HUES6 (cell line): ENCODE results near the gene TLL1.

Experiments used
- H3K27ac ChIP-seq: 2 replicates; pipeline ENCODE4 v1.7.0; 2013; ENCODE audit warnings: low read depth, mild to moderate bottlenecking, low read length, inconsistent platforms
- H3K27me3 ChIP-seq: 2 replicates; pipeline ENCODE4 v1.6.1; 2013; ENCODE audit warnings: low read length; ENCODE audit not compliant: control insufficient read depth, insufficient read depth
- H3K36me3 ChIP-seq: 2 replicates; pipeline ENCODE4 v1.6.1; 2013; ENCODE audit warnings: low read length; ENCODE audit not compliant: control insufficient read depth, insufficient read depth
- H3K4me1 ChIP-seq: 2 replicates; pipeline ENCODE4 v1.6.1; 2013; ENCODE audit warnings: low read length; ENCODE audit not compliant: control insufficient read depth, insufficient read depth
- H3K4me3 ChIP-seq: 2 replicates; pipeline ENCODE4 v1.5.1; 2013; ENCODE audit warnings: low read depth, low read length
- H3K9ac ChIP-seq: one replicate; pipeline ENCODE4 v1.6.1; 2013; ENCODE audit warnings: mild to moderate bottlenecking, low read length
- H3K9me3 ChIP-seq: 2 replicates; pipeline ENCODE4 v1.6.1; 2013; ENCODE audit warnings: low read depth, low read length; ENCODE audit not compliant: control insufficient read depth, insufficient read depth

Gene TLL1

DNA sequence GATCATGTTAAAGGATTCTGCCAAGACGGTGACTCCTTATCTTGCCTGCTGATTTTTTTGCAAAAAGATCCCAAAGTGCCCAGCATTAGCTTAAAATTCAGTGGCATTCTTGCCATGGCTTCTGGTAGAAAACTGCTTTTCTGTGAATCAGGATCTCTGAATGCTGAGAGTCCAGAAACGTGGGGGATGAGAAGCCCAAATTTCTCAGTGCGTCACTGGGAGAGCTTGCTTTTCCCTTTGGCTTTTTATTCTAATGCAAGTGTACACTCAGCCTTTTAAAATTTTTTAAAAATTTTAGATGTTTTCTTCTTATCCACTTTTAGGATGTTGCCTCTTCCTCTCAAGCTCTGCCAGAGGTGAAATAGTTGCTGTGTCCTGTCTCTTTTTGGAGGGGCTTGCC is 98.4 kb downstream of the TLL1 start:
- 0 out of 2 replicates have a peak, but pooled peaks cover 6% of the 10 kb centered on the region for H3K9me3 ChIP-seq
- no peaks in the 10 kb centered on the region for H3K36me3 ChIP-seq
- H3K9ac ChIP-seq: no peak overlapping the region
- H3K4me1 ChIP-seq: no peaks in the 10 kb centered on the region
- H3K4me3 ChIP-seq: no peak overlapping the region
- H3K27ac ChIP-seq: no peak overlapping the region
- H3K27me3 ChIP-seq: no peaks in the 10 kb centered on the region

DNA sequence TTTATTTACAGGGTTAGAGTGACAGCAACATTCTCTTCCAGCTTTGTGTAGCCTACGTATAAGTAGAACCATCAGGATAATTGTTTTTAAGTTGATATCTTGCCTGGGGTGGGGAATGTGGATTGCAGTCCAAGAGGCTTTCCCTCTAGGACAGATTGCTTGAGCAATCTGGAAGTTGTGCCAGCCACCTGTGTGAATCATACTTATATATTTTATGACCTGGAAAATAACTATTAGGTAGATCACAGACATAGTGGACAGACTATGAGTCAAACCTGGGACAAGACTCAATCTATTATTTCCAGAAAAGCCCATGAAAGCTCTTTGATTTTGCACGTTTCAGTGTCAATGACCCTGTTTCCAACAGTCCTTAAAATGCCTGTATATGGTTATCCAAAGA is 98.9 kb downstream of the TLL1 start:
- H3K27me3 ChIP-seq: no peaks in the 10 kb centered on the region
- no peak overlapping the region for H3K4me3 ChIP-seq
- no peak overlapping the region for H3K9ac ChIP-seq
- no peak overlapping the region for H3K27ac ChIP-seq
- no peaks in the 10 kb centered on the region for H3K4me1 ChIP-seq
- no peaks in the 10 kb centered on the region for H3K36me3 ChIP-seq
- 0 out of 2 replicates have a peak, but pooled peaks cover under 1% of the 10 kb centered on the region for H3K9me3 ChIP-seq

DNA sequence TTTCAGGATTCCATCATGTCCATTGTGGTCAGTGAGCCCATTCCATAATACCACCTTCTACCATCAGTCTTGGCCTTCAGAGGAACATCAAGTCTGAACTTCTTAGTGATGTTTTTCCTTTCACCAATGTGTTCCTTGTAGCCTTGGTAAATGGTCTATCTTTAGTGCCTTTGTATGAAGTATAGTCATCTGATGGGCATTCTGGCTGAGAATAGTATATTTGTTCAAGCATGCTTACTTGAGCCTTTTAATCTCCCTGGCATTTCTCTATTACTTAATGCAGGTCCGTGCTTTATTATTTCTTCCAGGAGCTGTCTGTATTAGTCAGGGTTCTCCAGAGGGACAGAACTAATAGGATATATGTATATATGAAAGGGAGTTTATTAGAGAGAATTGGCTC is 99.7 kb downstream of the TLL1 start:
- H3K9me3 ChIP-seq: no peaks in the 10 kb centered on the region
- no peak overlapping the region for H3K27ac ChIP-seq
- H3K4me3 ChIP-seq: no peak overlapping the region
- no peaks in the 10 kb centered on the region for H3K27me3 ChIP-seq
- H3K9ac ChIP-seq: no peak overlapping the region
- no peaks in the 10 kb centered on the region for H3K4me1 ChIP-seq
- H3K36me3 ChIP-seq: no peaks in the 10 kb centered on the region

DNA sequence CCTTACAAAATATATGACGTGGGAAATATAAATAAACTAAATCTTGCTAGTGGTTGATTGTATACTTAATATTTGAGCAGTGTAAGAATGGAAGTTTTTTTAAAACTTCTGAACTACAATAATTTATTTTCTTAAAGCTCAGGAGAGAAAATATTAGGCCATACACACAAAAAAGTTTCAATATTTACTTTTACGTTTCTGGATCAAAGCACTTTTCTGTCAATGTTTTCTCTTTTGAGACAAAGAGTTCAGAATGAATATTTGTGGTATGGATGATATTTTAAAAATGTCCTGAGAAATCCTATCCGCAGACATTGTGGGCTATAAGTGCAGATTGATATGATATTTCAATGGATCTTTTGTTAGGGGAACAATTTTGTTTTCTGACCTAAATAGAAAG is 109.9 kb downstream of the TLL1 start:
- Histone ChIP-seq H3K9me3 (no peaks in the 10 kb centered on the region), H3K36me3 (no peaks in the 10 kb centered on the region), H3K4me1 (peaks cover 10% of the 10 kb centered on the region; the same call in 1 of the 2 replicates), H3K4me3 (no peak overlapping the region), H3K27ac (no peak overlapping the region), H3K9ac (no peak overlapping the region), H3K27me3 (no peaks in the 10 kb centered on the region)

DNA sequence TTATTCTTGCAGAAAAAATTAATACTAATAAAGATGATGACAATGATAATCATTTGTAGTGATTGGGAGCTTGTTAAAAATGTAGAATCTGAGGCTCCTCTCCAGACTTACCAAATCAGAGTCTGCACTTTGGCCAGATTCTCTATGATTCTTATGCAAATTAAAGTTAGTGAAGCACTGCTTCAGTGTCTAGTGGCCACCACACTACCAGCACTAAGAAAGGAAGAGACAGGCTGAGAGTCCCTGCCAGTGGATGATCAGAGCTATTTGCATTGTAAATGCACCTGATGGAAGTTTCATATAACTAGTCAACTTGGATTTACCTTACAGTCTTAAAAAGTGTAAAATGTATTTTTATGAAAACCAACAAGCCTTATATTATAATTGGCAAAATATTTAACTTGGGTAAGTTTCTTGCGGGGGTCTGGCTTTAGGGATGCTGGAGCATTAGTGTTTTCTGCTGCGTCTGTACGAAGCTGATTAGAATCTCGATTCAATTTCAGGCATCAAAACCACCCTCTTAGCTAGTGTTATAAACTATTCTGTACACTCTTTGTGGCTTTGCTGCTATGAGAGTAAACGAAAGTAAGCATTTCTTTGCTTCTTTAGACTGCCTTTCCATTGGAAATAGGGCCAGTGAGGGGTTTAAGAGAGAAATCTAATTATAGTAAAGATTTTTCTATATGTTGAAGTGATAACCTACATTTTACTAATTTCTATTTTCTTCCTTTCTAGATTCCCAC is 114.1 kb downstream of the TLL1 start:
- H3K9me3 ChIP-seq: no peaks in the 10 kb centered on the region
- no peaks in the 10 kb centered on the region for H3K27me3 ChIP-seq
- no peaks in the 10 kb centered on the region for H3K36me3 ChIP-seq
- H3K9ac ChIP-seq: no peak overlapping the region
- peaks cover 10% of the 10 kb centered on the region; the same call in 1 of the 2 replicates for H3K4me1 ChIP-seq
- no peak overlapping the region for H3K4me3 ChIP-seq
- H3K27ac ChIP-seq: no peak overlapping the region

DNA sequence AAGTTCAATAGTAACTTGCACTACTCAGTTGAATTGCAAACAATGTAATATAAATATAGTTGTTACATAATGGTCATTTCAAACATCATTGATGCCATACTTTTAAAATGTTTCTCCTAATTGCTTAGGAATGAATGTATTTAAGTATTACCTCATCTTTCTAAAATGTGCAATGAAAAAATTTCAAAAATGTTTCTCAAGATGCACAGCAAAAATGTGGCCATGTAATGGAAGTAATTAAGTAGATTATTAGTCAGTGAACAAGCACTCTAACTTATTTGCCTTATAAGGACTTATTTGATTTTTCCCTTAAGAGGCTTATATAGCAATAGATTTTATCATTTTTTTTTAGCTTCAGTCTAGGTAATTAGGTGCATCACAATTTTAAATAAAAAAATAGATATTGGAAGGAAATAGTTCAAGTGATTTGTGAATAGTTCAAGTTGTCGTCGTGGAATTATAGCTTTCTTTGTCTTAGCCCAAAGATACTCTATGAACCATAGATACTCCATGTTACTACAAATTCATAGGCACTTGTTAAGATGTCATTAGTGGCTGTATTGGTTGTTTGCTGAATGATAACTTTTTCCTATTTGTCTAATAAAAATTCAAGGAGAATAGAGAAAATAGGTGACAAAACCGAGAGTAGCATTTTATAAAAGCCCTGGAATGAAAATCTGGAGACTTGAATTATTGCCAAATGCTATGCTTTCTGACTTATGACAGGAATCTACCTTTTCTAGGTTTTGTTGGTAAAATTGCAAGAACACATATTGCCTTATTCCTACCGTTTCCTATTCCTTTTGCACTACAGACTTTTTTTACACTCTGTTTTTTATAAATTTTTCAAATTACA is 118.5 kb downstream of the TLL1 start:
- peaks cover 9% of the 10 kb centered on the region; the same call in 1 of the 2 replicates for H3K4me1 ChIP-seq
- H3K9me3 ChIP-seq: no peaks in the 10 kb centered on the region
- no peaks in the 10 kb centered on the region for H3K27me3 ChIP-seq
- H3K27ac ChIP-seq: no peak overlapping the region
- no peaks in the 10 kb centered on the region for H3K36me3 ChIP-seq
- H3K4me3 ChIP-seq: no peak overlapping the region
- H3K9ac ChIP-seq: no peak overlapping the region

DNA sequence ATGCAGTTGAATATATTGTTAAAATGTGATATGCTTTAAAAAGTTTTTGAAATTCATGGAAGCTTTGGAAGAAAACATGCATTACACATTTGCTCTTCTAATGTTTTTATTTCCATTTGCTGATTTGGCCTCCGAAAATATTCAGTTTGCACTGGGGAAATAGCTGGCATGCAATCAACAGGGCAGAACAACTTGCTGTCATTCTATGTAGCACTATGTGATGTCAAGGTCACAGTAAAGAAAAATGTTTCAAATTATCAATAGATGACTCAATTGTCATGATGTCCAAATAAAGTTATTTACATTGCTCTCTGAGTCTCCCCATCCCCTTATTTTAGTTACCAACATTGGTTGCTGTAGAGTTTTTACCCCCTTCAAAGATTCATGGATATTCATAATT is 119.2 kb downstream of the TLL1 start:
- Histone ChIP-seq H3K4me1 (peaks cover 1% of the 10 kb centered on the region; the same call in 1 of the 2 replicates), H3K27ac (no peak overlapping the region), H3K36me3 (no peaks in the 10 kb centered on the region), H3K9ac (no peak overlapping the region), H3K4me3 (no peak overlapping the region), H3K9me3 (no peaks in the 10 kb centered on the region), H3K27me3 (no peaks in the 10 kb centered on the region)

DNA sequence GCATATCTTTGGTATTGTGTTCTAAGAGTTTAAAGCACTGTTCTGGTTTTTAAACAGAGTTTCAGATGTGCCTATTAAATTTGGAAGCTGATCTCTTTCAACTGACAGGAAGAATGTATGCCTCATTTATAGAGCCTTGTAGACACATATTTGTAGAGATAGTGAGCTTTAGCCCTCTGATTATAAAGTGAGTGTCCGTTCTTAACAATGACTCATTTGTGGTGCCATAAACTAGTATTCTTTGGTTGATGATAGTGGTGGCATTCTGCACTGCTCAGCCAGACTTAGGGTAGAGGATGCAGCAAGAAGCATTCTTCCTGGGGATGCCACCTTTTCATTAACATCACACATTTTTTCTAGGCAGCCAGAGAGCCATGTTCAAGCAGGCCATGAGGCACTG is 121.7 kb downstream of the TLL1 start:
- no peaks in the 10 kb centered on the region for H3K9me3 ChIP-seq
- H3K27me3 ChIP-seq: no peaks in the 10 kb centered on the region
- H3K36me3 ChIP-seq: no peaks in the 10 kb centered on the region
- no peak overlapping the region for H3K4me3 ChIP-seq
- H3K4me1 ChIP-seq: no peaks in the 10 kb centered on the region
- no peak overlapping the region for H3K9ac ChIP-seq
- no peak overlapping the region for H3K27ac ChIP-seq

DNA sequence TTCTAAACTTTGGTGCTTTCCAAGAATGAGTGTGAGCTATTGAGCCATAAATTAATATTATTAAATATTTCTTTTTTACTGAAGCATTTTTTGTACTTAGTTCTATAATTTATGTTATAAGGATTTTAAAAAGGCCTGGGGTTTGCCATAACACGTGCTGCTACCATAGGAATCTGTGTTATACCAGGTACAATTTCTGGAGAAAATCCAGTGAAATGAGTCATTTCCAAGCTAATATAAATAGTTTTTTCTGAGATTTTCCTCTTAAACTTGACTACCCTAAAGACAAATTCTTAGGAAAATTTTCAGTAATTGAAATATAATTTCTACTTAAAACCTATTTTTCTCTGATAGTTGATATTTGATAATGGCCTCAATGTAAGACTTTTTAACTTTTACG is 130.8 kb downstream of the TLL1 start:
- H3K9ac ChIP-seq: no peak overlapping the region
- no peaks in the 10 kb centered on the region for H3K4me1 ChIP-seq
- H3K36me3 ChIP-seq: no peaks in the 10 kb centered on the region
- H3K4me3 ChIP-seq: no peak overlapping the region
- H3K9me3 ChIP-seq: no peaks in the 10 kb centered on the region
- no peak overlapping the region for H3K27ac ChIP-seq
- no peaks in the 10 kb centered on the region for H3K27me3 ChIP-seq

DNA sequence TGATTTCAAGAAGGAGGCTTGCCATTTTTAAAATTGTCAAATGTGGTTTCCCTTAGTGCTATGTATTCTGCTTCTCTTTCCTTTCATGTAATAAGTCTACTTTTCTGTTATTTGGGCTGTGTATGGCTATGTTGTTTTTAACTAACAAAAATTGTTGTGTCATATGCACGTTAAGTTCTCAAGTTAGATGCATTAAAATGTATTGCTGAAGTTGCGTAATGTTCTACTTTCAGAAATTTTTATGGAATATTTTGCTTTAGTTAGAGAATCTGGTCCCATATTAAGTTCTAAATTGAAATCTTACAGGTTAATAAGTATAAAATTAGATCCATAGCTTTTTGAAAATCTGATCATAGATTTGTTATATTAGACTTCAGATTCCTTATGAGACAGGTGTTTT is 133.2 kb downstream of the TLL1 start:
- no peaks in the 10 kb centered on the region for H3K4me1 ChIP-seq
- no peak overlapping the region for H3K27ac ChIP-seq
- H3K4me3 ChIP-seq: no peak overlapping the region
- H3K9me3 ChIP-seq: no peaks in the 10 kb centered on the region
- no peak overlapping the region for H3K9ac ChIP-seq
- H3K36me3 ChIP-seq: no peaks in the 10 kb centered on the region
- no peaks in the 10 kb centered on the region for H3K27me3 ChIP-seq

DNA sequence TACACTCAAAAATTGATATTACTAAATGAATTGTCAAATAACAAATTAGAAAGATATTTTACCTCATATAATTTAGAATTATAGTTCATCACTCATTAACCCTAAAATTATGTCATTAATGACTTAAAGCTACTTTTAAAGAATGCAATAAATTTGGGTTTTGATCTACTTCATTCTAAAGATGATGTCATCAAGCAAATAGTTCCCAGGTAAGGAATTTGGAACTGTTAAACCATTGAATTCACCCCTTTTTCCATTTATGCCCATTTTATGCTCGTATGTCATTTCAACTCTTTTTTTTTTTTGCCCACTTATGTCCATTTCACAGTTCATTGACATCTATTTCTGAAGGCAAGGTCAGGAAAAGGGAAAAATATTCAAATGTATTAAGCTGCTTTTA is 135.5 kb downstream of the TLL1 start:
- Histone ChIP-seq H3K4me1 (no peaks in the 10 kb centered on the region), H3K36me3 (no peaks in the 10 kb centered on the region), H3K27me3 (no peaks in the 10 kb centered on the region), H3K9ac (no peak overlapping the region), H3K27ac (no peak overlapping the region), H3K4me3 (no peak overlapping the region), H3K9me3 (no peaks in the 10 kb centered on the region)
